KOPT-K1 (cell line): ENCODE data around the gene MAML3.

Experiments used
- H3K27ac ChIP-seq: fragments of 200-600 bp; sonication (generic); 2 replicates; pipeline ENCODE4 v1.5.1; 2016; ENCODE audit warnings: antibody characterized with exemption, mild to moderate bottlenecking, low read depth, low read length; ENCODE audit not compliant: poor library complexity, severe bottlenecking
- H3K36me3 ChIP-seq: fragments of 200-600 bp; sonication (generic); 2 replicates; pipeline ENCODE4 v1.5.1; 2017; ENCODE audit warnings: antibody characterized with exemption, mild to moderate bottlenecking, low read length, moderate library complexity; ENCODE audit not compliant: insufficient read depth
- H3K9me3 ChIP-seq: fragments of 200-600 bp; sonication (generic); 2 replicates; pipeline ENCODE4 v1.5.1; 2017; ENCODE audit warnings: antibody characterized with exemption, low read length, mild to moderate bottlenecking; ENCODE audit not compliant: insufficient read depth, poor library complexity, severe bottlenecking

Gene MAML3

DNA sequence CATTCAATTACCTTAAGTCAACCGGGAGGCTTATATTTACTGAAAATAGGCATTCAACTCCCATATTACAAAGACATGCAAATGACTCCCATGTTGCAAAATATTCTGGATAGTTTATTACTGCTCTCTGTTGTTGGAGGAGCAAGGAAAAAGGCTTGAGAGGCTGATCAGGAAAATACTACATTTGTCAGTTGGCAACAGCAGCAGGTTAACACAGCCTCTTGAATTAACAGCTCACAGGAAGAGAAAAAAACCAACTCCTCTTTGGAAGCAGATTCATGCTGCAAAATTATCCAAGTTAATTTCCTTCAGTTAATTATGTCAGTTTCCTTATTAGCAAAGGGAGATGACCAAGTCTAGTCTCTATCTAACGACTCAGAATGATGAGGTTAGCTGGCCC is 238.9 kb downstream of the MAML3 start:
- Histone ChIP-seq H3K36me3 (no peaks in the 10 kb centered on the region), H3K27ac (no peak overlapping the region), H3K9me3 (no peaks in the 10 kb centered on the region)

- Histone ChIP-seq H3K27ac (no peak overlapping the region), H3K9me3 (no peaks in the 10 kb centered on the region), H3K36me3 (no peaks in the 10 kb centered on the region)
Measured at GRCh38 chr4:139913995-139914598, 239.9 kb downstream of the MAML3 start.

DNA sequence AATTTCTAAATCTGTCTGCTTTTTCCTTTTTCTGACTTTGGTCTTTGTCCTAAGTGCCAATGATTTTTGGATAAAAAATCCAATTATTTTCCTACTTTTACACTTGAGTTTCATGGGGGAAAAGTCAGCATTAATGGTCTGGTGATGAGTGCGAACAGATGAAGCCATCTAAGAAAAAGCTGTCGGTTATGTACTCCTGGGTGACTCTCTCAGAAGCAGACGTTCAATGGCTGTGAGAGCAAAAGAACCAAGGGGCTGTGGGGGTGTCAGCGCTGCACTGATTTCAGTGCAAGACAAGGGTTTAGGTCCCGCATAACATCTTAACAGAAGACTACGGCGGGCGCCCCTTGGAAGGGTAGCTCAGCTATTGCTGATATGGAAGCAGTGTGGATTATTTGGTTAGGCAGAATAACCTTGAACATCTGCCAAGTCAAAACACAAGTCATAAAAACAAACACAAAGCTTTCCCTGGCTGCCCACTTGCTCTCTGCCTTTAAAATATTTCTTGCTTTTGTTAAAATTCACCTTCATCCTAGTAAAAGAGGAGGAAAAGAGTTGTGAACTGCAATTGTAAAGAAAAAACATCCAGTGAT is 240.5 kb downstream of the MAML3 start:
- H3K27ac ChIP-seq: no peak overlapping the region
- H3K9me3 ChIP-seq: no peaks in the 10 kb centered on the region

GRCh38 chr4:139912445-139912844 is 241.5 kb downstream of the MAML3 start:
- no peaks in the 10 kb centered on the region for H3K9me3 ChIP-seq
- H3K36me3 ChIP-seq: no peaks in the 10 kb centered on the region
- no peak overlapping the region for H3K27ac ChIP-seq

More for the DNA sequence above, 240.5 kb downstream of the MAML3 start:
- H3K36me3 ChIP-seq: no peaks in the 10 kb centered on the region

DNA sequence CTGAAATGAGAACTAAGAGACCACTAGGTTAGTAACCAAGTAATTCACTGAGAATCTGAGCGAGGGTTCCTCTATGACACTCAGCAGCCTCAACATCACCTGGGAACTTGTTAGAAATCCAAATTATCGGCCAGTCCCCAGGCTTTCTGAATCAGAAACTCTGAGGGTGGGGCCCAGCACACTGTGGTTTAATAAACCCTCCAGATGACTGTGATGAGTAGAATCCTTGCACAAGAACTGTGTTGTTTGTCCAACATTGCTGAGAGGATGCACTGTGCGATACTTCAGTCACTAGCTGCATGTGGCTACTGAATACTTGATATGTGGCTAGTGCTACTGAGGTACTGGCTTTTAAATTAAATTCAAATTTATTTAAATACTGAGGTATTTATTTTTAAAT is 243.9 kb downstream of the MAML3 start:
- H3K36me3 ChIP-seq: no peaks in the 10 kb centered on the region
- no peak overlapping the region for H3K27ac ChIP-seq
- H3K9me3 ChIP-seq: no peaks in the 10 kb centered on the region

DNA sequence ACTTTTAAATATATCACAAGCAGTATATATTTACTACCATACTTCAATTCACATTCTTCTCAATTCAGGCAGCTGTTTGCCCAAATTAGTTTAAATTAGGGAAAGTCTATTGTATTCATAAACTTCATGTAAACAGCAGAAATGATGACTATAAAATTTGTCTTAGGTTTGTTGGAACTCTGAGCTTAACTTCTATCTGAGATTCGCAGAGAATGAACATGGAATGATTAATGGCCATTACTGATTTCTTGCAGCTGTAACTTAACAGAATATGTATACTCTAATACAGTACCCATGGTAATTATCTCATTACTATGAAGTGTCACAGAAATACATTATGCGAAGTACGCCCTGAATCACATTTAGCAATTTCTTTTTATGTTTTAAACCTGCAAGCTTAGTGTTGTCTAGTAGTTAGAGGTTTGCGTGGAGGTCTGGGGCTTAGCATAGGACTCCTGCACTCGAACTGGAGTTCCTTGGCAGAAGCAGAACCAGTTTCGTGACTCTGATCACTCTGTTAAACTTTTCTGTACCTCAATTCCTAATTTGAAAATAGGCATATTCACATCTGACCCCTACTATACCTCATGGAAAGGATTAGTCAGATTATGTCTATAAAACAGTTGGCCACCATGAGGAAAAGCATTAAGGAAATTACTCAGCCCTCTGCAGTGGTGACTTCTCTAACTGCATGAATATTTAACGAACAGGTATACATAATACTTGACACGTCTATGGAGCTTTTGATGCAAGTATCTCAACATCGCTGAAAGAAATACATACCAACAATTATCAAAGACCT is 245.1 kb downstream of the MAML3 start:
- Histone ChIP-seq H3K9me3 (no peaks in the 10 kb centered on the region), H3K27ac (no peak overlapping the region), H3K36me3 (no peaks in the 10 kb centered on the region)

GRCh38 chr4:139907001-139907809 is 246.8 kb downstream of the MAML3 start:
- Histone ChIP-seq H3K36me3 (no peaks in the 10 kb centered on the region), H3K9me3 (no peaks in the 10 kb centered on the region), H3K27ac (no peak overlapping the region)

- Histone ChIP-seq H3K27ac (no peak overlapping the region), H3K9me3 (no peaks in the 10 kb centered on the region), H3K36me3 (no peaks in the 10 kb centered on the region)
Measured at GRCh38 chr4:139905489-139905888, 248.5 kb downstream of the MAML3 start.

DNA sequence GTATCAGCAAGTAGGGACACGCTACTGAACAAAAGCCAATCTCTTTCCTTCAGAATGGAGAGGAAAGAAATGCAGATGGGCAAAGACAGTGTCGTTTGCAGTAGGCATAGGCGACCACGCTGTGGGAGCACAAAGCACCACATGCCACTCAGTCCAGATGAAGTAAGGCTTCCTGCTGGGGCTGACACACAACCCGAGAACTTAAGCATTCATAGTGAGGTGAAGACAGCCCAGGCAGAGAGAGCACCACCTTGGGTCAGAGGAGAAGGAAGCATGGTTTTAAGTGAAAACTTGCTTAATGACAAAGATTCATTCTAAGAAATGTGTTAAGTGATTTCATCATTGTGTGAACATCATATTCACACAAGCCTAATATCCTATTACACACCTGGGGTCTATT is 249.6 kb downstream of the MAML3 start:
- Histone ChIP-seq H3K9me3 (no peaks in the 10 kb centered on the region), H3K27ac (no peak overlapping the region), H3K36me3 (no peaks in the 10 kb centered on the region)

DNA sequence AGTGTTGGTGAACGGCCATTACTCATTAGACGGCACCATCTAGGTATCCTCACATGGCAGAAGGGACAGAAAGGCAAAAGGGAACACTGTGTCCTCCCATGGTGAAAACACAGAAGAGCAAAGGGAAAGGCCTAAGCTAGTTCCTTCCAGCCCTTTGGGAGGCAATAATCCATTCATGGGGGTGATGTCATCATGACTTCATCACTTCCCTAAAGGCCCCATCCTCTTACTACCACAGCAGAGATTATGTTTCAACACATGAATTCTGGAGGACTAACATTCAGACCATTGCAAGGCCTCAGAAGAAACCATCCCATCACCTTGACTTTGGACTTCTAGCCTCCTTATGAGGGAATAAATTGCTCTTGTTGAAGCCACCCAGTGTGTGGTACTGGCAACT is 250.1 kb downstream of the MAML3 start:
- no peaks in the 10 kb centered on the region for H3K9me3 ChIP-seq
- H3K27ac ChIP-seq: no peak overlapping the region
- no peaks in the 10 kb centered on the region for H3K36me3 ChIP-seq

DNA sequence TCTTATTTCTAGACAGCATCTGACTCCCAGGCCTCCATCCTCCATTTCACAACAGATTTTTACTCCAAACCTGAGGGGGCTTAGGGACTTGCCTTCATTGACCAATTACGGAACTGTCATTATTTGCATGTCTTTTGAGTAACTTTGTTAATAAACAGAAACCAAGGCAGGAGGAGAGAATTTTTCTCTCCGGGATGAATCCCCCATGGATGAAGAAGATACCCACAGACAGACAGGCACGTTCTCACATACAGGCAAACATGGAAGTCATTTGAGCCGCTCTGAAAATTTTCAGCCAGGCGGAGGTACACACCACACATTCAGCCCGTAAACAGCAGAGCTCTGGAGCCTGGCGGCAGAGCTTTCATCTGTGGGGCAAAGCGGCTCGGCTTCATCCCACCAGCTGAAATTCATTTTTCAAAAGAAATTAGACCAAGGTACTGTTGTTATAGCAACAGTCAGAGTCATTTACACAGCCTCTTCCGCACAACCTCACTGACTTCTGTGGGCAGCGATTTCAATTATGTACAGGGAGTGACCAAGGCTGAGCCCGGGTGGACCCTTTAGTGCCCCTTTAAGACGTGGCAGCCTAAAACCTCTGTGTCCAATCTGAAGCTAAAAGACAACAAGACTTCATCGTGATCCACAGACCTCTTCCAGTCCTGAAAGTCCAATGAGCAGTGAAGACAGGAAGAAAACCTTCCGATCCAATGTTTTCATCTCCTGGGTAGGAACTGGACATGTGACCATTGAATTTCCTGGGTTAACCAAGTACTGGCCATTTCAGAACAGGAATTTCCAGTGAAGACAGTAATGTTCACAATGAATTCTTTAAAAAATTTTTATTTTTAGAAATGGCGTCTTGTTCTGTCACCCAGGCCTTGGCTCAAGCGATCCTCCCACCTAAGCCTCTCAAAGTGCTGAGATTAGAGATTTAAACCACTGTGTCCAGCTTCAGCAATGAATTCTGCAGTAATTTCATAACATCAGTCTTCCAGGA is 251.4 kb downstream of the MAML3 start:
- Histone ChIP-seq H3K36me3 (no peaks in the 10 kb centered on the region), H3K9me3 (no peaks in the 10 kb centered on the region), H3K27ac (no peak overlapping the region)

DNA sequence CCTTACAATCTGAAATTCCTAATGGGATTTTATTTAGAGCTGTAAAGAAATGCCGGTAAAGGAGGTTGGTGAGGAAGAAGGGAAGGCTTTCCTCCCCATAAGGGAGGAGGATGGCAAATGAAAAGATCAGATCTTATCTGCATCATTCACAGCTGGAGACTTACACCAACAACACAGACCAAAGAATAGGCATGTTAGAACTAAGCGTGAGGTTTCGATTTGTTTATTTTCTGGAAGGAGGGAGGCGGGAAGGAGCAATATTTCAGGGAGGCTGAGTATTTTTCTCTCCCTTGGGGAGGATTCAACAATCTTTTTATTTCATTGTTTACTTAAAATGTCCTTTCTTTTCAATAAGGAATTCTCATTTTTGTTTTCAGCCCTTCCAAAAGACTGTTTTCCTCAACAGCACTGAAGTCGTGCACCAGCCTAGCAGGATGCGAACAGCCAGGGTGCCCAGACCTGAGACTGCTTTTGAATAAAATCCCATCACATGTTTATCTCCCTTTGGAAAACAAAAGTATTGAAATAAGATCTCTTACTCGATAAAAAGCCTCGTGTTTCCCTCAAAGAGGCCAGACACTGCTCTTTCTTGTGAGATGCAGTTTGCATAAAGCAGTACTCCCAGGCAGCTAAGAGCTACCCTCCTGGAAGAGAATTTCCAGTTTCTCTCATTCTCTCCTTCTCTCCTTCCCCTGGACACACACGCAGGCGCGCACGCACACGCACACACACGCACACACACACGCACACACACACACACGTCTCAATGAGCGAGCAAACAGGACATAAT is 252.3 kb downstream of the MAML3 start:
- Histone ChIP-seq H3K36me3 (no peaks in the 10 kb centered on the region), H3K9me3 (no peaks in the 10 kb centered on the region), H3K27ac (no peak overlapping the region)

- Histone ChIP-seq H3K9me3 (no peaks in the 10 kb centered on the region), H3K27ac (no peak overlapping the region), H3K36me3 (no peaks in the 10 kb centered on the region)
Measured at GRCh38 chr4:139900964-139901376, 253.0 kb downstream of the MAML3 start.
